NCI-H2081 treated with DMSO at 0.1 percent for 48 hours (cell line): Measurements from ENCODE around the gene DVL3.

Experiments
- DNase-seq: peaks from one replicate; lab custom pipeline; 2025; lab: John Stamatoyannopoulos, UW

Gene DVL3

GRCh38 chr3:184211297-184211696 lies 56.1 kb downstream of the DVL3 start:
- DNase-seq: no peak

- no peak for DNase-seq
These were observed 56.5 kb downstream of the DVL3 start for GRCh38 chr3:184211718-184212117.

GRCh38 chr3:184218814-184219213 lies 63.6 kb downstream of the DVL3 start:
- DNase-seq: no peak

- DNase-seq: no peak
These were observed 67.3 kb downstream of the DVL3 start for GRCh38 chr3:184222521-184222920.
